Activated naive CD4-positive, alpha-beta T cell treated with anti-CD3 and anti-CD28 coated beads, Interleukin-2, amount 50 U/mL, for 16 hours (primary cell): ENCODE results near the gene ADNP.
A peak's percentile ranks its signal among the peaks of the same experiment; 100 is the strongest.
"Not testable (repeated sequence)": the region's sequence is repeated elsewhere in the genome, so short reads cannot be mapped to it uniquely, and the experiment has no call there.

ENCODE experiments used
- DNase-seq: peaks from one replicate; pipeline ENCODE4 v3.0.0-alpha.2; 2020

ADNP gene

GRCh38 chr20:50931306-50932015 lies at the start of gene ADNP:
Gene ADNP, minus strand, starts transcription at chr20:50931437. Its CDS starts 27,441 bp downstream, at chr20:50903996.
- peak; percentile 85 for DNase-seq

GRCh38 chr20:50980071-50980681 lies 48.9 kb upstream of the ADNP start:
- DNase-seq, result no peak

- DNase-seq, result not testable (repeated sequence)
Measured at GRCh38 chr20:50978533-50978932, 47.3 kb upstream of the ADNP start.

GRCh38 chr20:50977066-50978021 lies 46.1 kb upstream of the ADNP start:
- no peak for DNase-seq

GRCh38 chr20:50975701-50976330 lies 44.6 kb upstream of the ADNP start:
- DNase-seq, result no peak

- DNase-seq, result no peak
Measured at GRCh38 chr20:50969912-50970311, 38.7 kb upstream of the ADNP start.

GRCh38 chr20:50969435-50969834 lies 38.2 kb upstream of the ADNP start:
- DNase-seq, result no peak

- DNase-seq, result no peak
Measured at GRCh38 chr20:50968289-50968688, 37.1 kb upstream of the ADNP start.

- DNase-seq, result no peak
Measured at GRCh38 chr20:50967586-50967985, 36.3 kb upstream of the ADNP start.

GRCh38 chr20:50959543-50960126 lies 28.4 kb upstream of the ADNP start:
- DNase-seq, result no peak

- DNase-seq, result peak; percentile 82
Measured at GRCh38 chr20:50958615-50959542, 27.6 kb upstream of the ADNP start, which contains the start of gene MOCS3. Gene MOCS3, plus strand, starts transcription at chr20:50958818. Its CDS starts 25 bp downstream, at chr20:50958843.

GRCh38 chr20:50957798-50958614 lies 26.8 kb upstream of the ADNP start, which contains the start of gene DPM1:
Gene DPM1, minus strand, starts transcription at chr20:50958532. Its CDS starts 9 bp downstream, at chr20:50958523.
- peak; percentile 87 for DNase-seq

GRCh38 chr20:50957276-50957675 lies 26.0 kb upstream of the ADNP start:
- DNase-seq, result no peak

GRCh38 chr20:50953821-50954220 lies 22.6 kb upstream of the ADNP start:
- DNase-seq, result no peak

GRCh38 chr20:50953196-50953595 lies 22.0 kb upstream of the ADNP start:
- no peak for DNase-seq

- no peak for DNase-seq
Measured at GRCh38 chr20:50948132-50948785, 17.0 kb upstream of the ADNP start.

- no peak for DNase-seq
Measured at GRCh38 chr20:50943069-50943468, 11.8 kb upstream of the ADNP start.

- no peak for DNase-seq
Measured at GRCh38 chr20:50933589-50933988, 2.4 kb upstream of the ADNP start.

GRCh38 chr20:50932691-50933280 lies 1.5 kb upstream of the ADNP start:
- no peak for DNase-seq
